ENCODE data around the gene OSBPL10. TPM values are rescaled to one million over a fixed set of nuclear protein-coding genes. Genes with fewer than 3 reads are reported as not detected.

OSBPL10 gene
- total RNA-seq, 1 donor from 2014 or later, result 8.4 TPM

GRCh38 chr3:31823184-31823583 is 157.9 kb downstream of the OSBPL10 start:
- no peak overlapping the region for H3K27ac Mint-ChIP-seq
- H3K9ac ChIP-seq, result no peak overlapping the region
- H3K36me3 ChIP-seq, result no peaks in the 10 kb centered on the region
- H3K36me3 Mint-ChIP-seq, result no peaks in the 10 kb centered on the region
- H3K27me3 Mint-ChIP-seq (ENCODE audit: insufficient read depth, low read depth), result no peaks in the 10 kb centered on the region
- H2AFZ ChIP-seq (replicated peaks), result no peak overlapping the region
- no peaks in the 10 kb centered on the region for H3K27me3 ChIP-seq
- no peaks in the 10 kb centered on the region for H3K9me3 ChIP-seq (ENCODE audit: low read depth)
- TF ChIP-seq, protein P1, sequence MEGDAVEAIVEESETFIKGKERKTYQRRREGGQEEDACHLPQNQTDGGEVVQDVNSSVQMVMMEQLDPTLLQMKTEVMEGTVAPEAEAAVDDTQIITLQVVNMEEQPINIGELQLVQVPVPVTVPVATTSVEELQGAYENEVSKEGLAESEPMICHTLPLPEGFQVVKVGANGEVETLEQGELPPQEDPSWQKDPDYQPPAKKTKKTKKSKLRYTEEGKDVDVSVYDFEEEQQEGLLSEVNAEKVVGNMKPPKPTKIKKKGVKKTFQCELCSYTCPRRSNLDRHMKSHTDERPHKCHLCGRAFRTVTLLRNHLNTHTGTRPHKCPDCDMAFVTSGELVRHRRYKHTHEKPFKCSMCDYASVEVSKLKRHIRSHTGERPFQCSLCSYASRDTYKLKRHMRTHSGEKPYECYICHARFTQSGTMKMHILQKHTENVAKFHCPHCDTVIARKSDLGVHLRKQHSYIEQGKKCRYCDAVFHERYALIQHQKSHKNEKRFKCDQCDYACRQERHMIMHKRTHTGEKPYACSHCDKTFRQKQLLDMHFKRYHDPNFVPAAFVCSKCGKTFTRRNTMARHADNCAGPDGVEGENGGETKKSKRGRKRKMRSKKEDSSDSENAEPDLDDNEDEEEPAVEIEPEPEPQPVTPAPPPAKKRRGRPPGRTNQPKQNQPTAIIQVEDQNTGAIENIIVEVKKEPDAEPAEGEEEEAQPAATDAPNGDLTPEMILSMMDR (IDR thresholded peaks at IDR 0.05), result no peak
- no peak for TF ChIP-seq EZH2phosphoT487 (IDR thresholded peaks at IDR 0.05)
- H3K4me2 ChIP-seq, result no peak overlapping the region
- H3K9me3 Mint-ChIP-seq, result peaks cover 2% of the 10 kb centered on the region
- no peaks in the 10 kb centered on the region for H3K4me1 Mint-ChIP-seq
- no peak overlapping the region for H3K4me3 Mint-ChIP-seq
- H4K20me1 ChIP-seq (ENCODE audit: low read depth), result no peaks in the 10 kb centered on the region
- H3K4me1 ChIP-seq, result no peaks in the 10 kb centered on the region
- no peaks in the 10 kb centered on the region for H3F3A ChIP-seq (ENCODE audit: low read depth)
- no peaks in the 10 kb centered on the region for H3K79me2 ChIP-seq (ENCODE audit: low read depth)
- DNase-seq (ENCODE audit: low spot score), result no peak
- H3K27ac ChIP-seq, result no peak overlapping the region
- H3K4me3 ChIP-seq, result no peak overlapping the region

DNA sequence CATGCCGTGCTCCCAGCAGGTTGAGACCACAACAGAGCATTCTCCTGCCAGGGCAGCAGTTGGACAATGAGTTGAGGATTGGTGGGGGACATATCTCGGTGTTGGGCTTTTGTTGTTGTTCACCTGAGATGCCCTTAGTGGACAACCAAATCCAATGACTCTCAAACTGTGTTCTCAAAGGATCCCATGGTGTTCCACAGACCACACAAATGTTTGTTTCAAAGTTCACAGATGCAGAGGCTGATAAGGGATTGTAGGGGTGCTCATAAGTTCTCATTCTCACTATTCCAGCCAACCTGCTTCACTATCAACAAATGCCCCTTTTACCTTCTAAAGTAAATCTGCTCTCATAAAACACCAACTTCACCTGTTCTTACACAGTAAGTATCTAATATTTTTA is 159.9 kb downstream of the OSBPL10 start:
- no peak overlapping the region for H2AFZ ChIP-seq (replicated peaks)
- Mint-ChIP-seq H3K27me3 (ENCODE audit: insufficient read depth, low read depth) (no peaks in the 10 kb centered on the region), H3K9me3 (peaks cover 2% of the 10 kb centered on the region), H3K4me3 (no peak overlapping the region), H3K27ac (no peak overlapping the region), H3K4me1 (no peaks in the 10 kb centered on the region), H3K36me3 (no peaks in the 10 kb centered on the region)
- H3K9ac ChIP-seq, result no peak overlapping the region
- H3K27me3 ChIP-seq, result no peaks in the 10 kb centered on the region
- H4K20me1 ChIP-seq (ENCODE audit: low read depth), result no peaks in the 10 kb centered on the region
- H3K4me1 ChIP-seq, result no peaks in the 10 kb centered on the region
- H3K79me2 ChIP-seq (ENCODE audit: low read depth), result no peaks in the 10 kb centered on the region
- H3K4me2 ChIP-seq, result no peak overlapping the region
- no peak for DNase-seq (ENCODE audit: low spot score)
- H3F3A ChIP-seq (ENCODE audit: low read depth), result no peaks in the 10 kb centered on the region
- TF ChIP-seq, protein P1 (IDR thresholded peaks at IDR 0.05), result no peak
- no peak for TF ChIP-seq EZH2phosphoT487 (IDR thresholded peaks at IDR 0.05)
- no peak for TF ChIP-seq EZH2 (IDR thresholded peaks at IDR 0.05)
- no peak overlapping the region for H3K27ac ChIP-seq
- H3K36me3 ChIP-seq, result no peaks in the 10 kb centered on the region
- H3K4me3 ChIP-seq, result no peak overlapping the region
- H3K9me3 ChIP-seq (ENCODE audit: low read depth), result no peaks in the 10 kb centered on the region

GRCh38 chr3:31819441-31819840 is 161.6 kb downstream of the OSBPL10 start:
- H3K27ac Mint-ChIP-seq, result no peak overlapping the region

More at GRCh38 chr3:31819441-31819840, 161.6 kb downstream of the OSBPL10 start:
- Mint-ChIP-seq H3K36me3 (no peaks in the 10 kb centered on the region), H3K4me1 (no peaks in the 10 kb centered on the region), H3K9me3 (peaks cover 4% of the 10 kb centered on the region), H3K27me3 (ENCODE audit: insufficient read depth, low read depth) (no peaks in the 10 kb centered on the region), H3K4me3 (no peak overlapping the region)
- H3K9ac ChIP-seq, result no peak overlapping the region
- no peaks in the 10 kb centered on the region for H4K20me1 ChIP-seq (ENCODE audit: low read depth)
- no peaks in the 10 kb centered on the region for H3K27me3 ChIP-seq
- TF ChIP-seq EZH2 (IDR thresholded peaks at IDR 0.05) (no peak), EZH2phosphoT487 (IDR thresholded peaks at IDR 0.05) (no peak)
- TF ChIP-seq, protein P1 (IDR thresholded peaks at IDR 0.05), result no peak
- no peak for DNase-seq (ENCODE audit: low spot score)
- no peak overlapping the region for H2AFZ ChIP-seq (replicated peaks)
- H3K27ac ChIP-seq, result no peak overlapping the region
- H3F3A ChIP-seq (ENCODE audit: low read depth), result no peaks in the 10 kb centered on the region
- H3K4me2 ChIP-seq, result no peak overlapping the region
- H3K79me2 ChIP-seq (ENCODE audit: low read depth), result no peaks in the 10 kb centered on the region
- H3K9me3 ChIP-seq (ENCODE audit: low read depth), result no peaks in the 10 kb centered on the region
- no peak overlapping the region for H3K4me3 ChIP-seq
- no peaks in the 10 kb centered on the region for H3K4me1 ChIP-seq
- H3K36me3 ChIP-seq, result no peaks in the 10 kb centered on the region

Data from neural progenitor cell (in vitro differentiated cells).